Sigmoid colon (tissue), 7 donors: ENCODE results near the gene COX6B2. TPM values are rescaled to one million over a fixed set of nuclear protein-coding genes. Genes with fewer than 3 reads are reported as not detected.

Source experiments
- DNase-seq: peaks from one replicate; pipeline ENCODE4 v3.0.0-alpha.2; 2019
- H3K27ac ChIP-seq, 4 donors: fragments of 200-600 bp; sonication (generic); one replicate each; pipeline ENCODE4 v1.5.1; 2016 to 2019; ENCODE audit warnings: mild to moderate bottlenecking in 1 of 4
- H3K27me3 ChIP-seq, 3 donors: fragments of 200-600 bp; sonication (generic); one replicate each; pipeline ENCODE4 v1.5.1; 2019; ENCODE audit warnings: mild to moderate bottlenecking in 1 of 3
- H3K36me3 ChIP-seq, 4 donors: fragments of 200-600 bp; sonication (generic); one replicate each; pipeline ENCODE4 v1.5.1; 2016 to 2019
- H3K4me1 ChIP-seq, 4 donors: fragments of 200-600 bp; sonication (generic); one replicate each; pipeline ENCODE4 v1.5.1; 2017 to 2019
- H3K4me3 ChIP-seq, 4 donors: fragments of 200-600 bp; sonication (generic); one replicate each; pipeline ENCODE4 v1.5.1; 2017 to 2019; ENCODE audit warnings: mild to moderate bottlenecking in 2 of 4, moderate library complexity in 1 of 4
- H3K9me3 ChIP-seq, 4 donors: fragments of 200-600 bp in 3 of 4; sonication (generic) in 3 of 4; one replicate each; pipeline versions ENCODE4 v1.5.1 to v1.6.1; 2013 to 2019
- CTCF ChIP-seq, 4 experiments: fragments of 450-650 bp in 3 of 4; fragments of 200-600 bp in 1 of 4; IDR thresholded peaks; one replicate each; pipeline ENCODE4 v1.5.1; 2016 to 2019; ENCODE audit warnings: antibody characterized with exemption in 4 of 4, mild to moderate bottlenecking in 3 of 4, moderate library complexity in 2 of 4
- EP300 ChIP-seq, 4 donors: sonication (generic); formaldehyde crosslinking; IDR thresholded peaks; one replicate each; pipeline ENCODE4 v1.6.1; 2017; ENCODE audit warnings: antibody characterized with exemption in 4 of 4
- POLR2A ChIP-seq, 2 donors: fragments of 450-650 bp; IDR thresholded peaks; one replicate each; pipeline ENCODE4 v1.6.1; 2016; ENCODE audit warnings: antibody characterized with exemption in 2 of 2, mild to moderate bottlenecking in 2 of 2, moderate library complexity in 2 of 2
- POLR2AphosphoS5 ChIP-seq, 4 donors: sonication (generic); formaldehyde crosslinking; IDR thresholded peaks; one replicate each; pipeline ENCODE4 v1.6.1; 2017; ENCODE audit warnings: antibody characterized with exemption in 4 of 4
- WGBS, 2 donors: extraction: QIAGEN DNeasy Blood & Tissue Kit; methylation state at CpG; one replicate each; pipeline ENCODE4 v1.1.7; 2013; 5-methylcytosine and 5-hydroxymethylcytosine counted together
- intact Hi-C: fragments of 100-400 bp; cut with DNase I; formaldehyde crosslinking; loops from one replicate; pipeline ENCODE4 v1.15.1; 2023
- polyA plus RNA-seq, 3 donors: library from polyadenylated mRNA; stranded (reverse); fragments of 200-250 nt; gene quantifications; one replicate each; pipeline ENCODE4 v1.2.3, GENCODE V29; 2013
- total RNA-seq, 4 donors: library from RNA; depleted of rRNA; stranded (reverse); fragments of >200 nt; gene quantifications; one replicate each; pipeline ENCODE4 v1.1.0, GENCODE V29; 2016
- donor health status: healthy with polysubstance abuse.
- donor health status: Bipolar disorder and iron deficiency.
- donor health status: healthy.

The COX6B2 gene
- total and polyA plus RNA-seq, 7 donors = 0.16 to 3.8 (median 0.99) TPM; not detected in 3

- no peak for DNase-seq
- peaks cover 6 to 27% (median 16%) of the 10 kb centered on the region in 3 donors for H3K27me3 ChIP-seq
- no peaks in the 10 kb centered on the region for H3K9me3 ChIP-seq
- no peak overlapping the region for H3K4me3 ChIP-seq
- intact Hi-C loops = no loop called here
- no peak overlapping the region for H3K27ac ChIP-seq
- WGBS, 2 donors = 78 to 83% methylated on average over 32 of the region's 32 CpGs
- no peak for TF ChIP-seq POLR2AphosphoS5 (IDR thresholded peaks at IDR 0.05)
- no peak for TF ChIP-seq POLR2A (IDR thresholded peaks at IDR 0.05)
- no peak for TF ChIP-seq EP300 (IDR thresholded peaks at IDR 0.05)
- no peak for TF ChIP-seq CTCF (IDR thresholded peaks at IDR 0.05)
- H3K4me1 ChIP-seq = peaks cover 0 to 7% (median 5%) of the 10 kb centered on the region in 4 donors
- no peaks in the 10 kb centered on the region for H3K36me3 ChIP-seq
These were observed 4.7 kb upstream of the COX6B2 start for GRCh38 chr19:55358943-55359908.

GRCh38 chr19:55358493-55358892 lies 4.0 kb upstream of the COX6B2 start:
- H3K36me3 ChIP-seq = no peaks in the 10 kb centered on the region
- no peaks in the 10 kb centered on the region for H3K9me3 ChIP-seq
- DNase-seq = no peak
- H3K4me1 ChIP-seq = peaks cover 0 to 15% (median 12%) of the 10 kb centered on the region in 4 donors
- H3K27me3 ChIP-seq = peaks cover 9 to 34% (median 24%) of the 10 kb centered on the region in 3 donors
- 92% methylated on average over 19 of the region's 19 CpGs for WGBS, 2 donors
- H3K4me3 ChIP-seq = no peak overlapping the region
- intact Hi-C loops = no loop called here
- H3K27ac ChIP-seq = no peak overlapping the region
- TF ChIP-seq EP300 (IDR thresholded peaks at IDR 0.05) = no peak
- TF ChIP-seq CTCF (IDR thresholded peaks at IDR 0.05) = no peak
- no peak for TF ChIP-seq POLR2AphosphoS5 (IDR thresholded peaks at IDR 0.05)
- no peak for TF ChIP-seq POLR2A (IDR thresholded peaks at IDR 0.05)

- H3K4me1 ChIP-seq = peaks cover 0 to 19% (median 17%) of the 10 kb centered on the region in 4 donors
- H3K27me3 ChIP-seq = peaks cover 28 to 66% (median 53%) of the 10 kb centered on the region in 3 donors
- H3K27ac ChIP-seq = no peak overlapping the region
- H3K9me3 ChIP-seq = no peaks in the 10 kb centered on the region
- TF ChIP-seq POLR2AphosphoS5 (IDR thresholded peaks at IDR 0.05) = no peak
- no peak for TF ChIP-seq EP300 (IDR thresholded peaks at IDR 0.05)
- no peak for TF ChIP-seq POLR2A (IDR thresholded peaks at IDR 0.05)
- no peak for TF ChIP-seq CTCF (IDR thresholded peaks at IDR 0.05)
- no peak overlapping the region for H3K4me3 ChIP-seq
- WGBS, 2 donors = 8 to 31% methylated on average over 12 to 13 of the region's 13 CpGs
- intact Hi-C loops = no loop called here
- no peaks in the 10 kb centered on the region for H3K36me3 ChIP-seq
- no peak for DNase-seq
These were observed 798 bp upstream of the COX6B2 start for GRCh38 chr19:55355213-55355821.

GRCh38 chr19:55353803-55354697 lies 469 bp downstream of the COX6B2 start:
- Histone ChIP-seq H3K27me3 (peaks cover 28 to 73% (median 55%) of the 10 kb centered on the region in 3 donors), H3K9me3 (no peaks in the 10 kb centered on the region), H3K27ac (no peak overlapping the region), H3K36me3 (no peaks in the 10 kb centered on the region), H3K4me3 (peak overlapping the region in 3 of 4 donors; percentile 29 to 38 (median 30)), H3K4me1 (peaks cover 0 to 19% (median 17%) of the 10 kb centered on the region in 4 donors)
- WGBS, 2 donors = 1 to 2% methylated on average over 72 of the region's 72 CpGs
- TF ChIP-seq POLR2AphosphoS5 (IDR thresholded peaks at IDR 0.05) (no peak), CTCF (IDR thresholded peaks at IDR 0.05) (no peak)
- peak; percentile 81 for DNase-seq
- intact Hi-C loops = no loop called here
